ENCODE data around the gene RREB1.
A peak's percentile ranks its signal among the peaks of the same experiment; 100 is the strongest.
"Not testable (repeated sequence)": the region's sequence is repeated elsewhere in the genome, so short reads cannot be mapped to it uniquely, and the experiment has no call there.

Gene RREB1

DNA sequence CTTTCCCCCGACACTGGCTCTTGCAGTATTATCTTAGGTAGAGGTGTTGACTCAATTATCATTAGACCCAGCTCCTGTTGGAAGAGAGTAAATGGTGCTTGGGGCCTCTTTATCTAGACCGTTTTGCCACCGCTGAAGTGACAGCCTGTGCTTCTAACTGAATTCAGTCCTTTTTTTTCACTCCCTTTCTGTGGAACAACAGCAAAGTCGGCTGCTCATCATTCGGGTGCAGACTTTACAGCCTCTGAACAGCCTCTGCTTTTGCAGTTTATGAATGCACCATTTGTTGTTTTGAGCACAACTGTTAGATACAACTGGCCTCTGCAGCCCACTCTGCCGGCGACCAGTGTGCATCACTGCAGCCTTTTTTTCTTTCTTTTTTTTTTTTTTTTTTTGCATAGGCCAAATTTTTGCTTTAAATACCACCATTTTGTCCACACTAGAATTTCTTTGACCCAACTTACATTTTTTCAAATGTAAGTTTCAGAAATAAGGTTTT is 35.8 kb downstream of the RREB1 start:
- ATAC-seq, result no peak

GRCh38 chr6:7144872-7145584 is 37.3 kb downstream of the RREB1 start:
- DNase-seq (no peak), ATAC-seq (no peak)

More for the DNA sequence above, 35.8 kb downstream of the RREB1 start:
- DNase-seq, result no peak

DNA sequence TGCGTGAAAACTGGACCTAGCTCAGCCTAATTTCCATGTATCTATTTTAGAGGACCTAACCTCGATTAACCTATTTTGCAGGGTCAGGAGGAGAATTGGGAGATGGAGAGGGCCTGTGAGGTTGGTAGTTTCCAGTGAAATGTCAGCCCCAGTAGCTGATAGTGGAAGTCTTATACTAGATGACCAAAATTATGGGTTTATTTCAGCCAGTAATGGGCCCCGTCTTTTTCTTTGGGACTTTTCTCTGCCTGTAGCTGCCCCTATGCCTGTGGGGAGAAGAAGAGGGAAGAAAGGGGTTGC is 37.8 kb downstream of the RREB1 start:
- ATAC-seq (no peak), DNase-seq (no peak)

GRCh38 chr6:7145885-7146828 is 38.4 kb downstream of the RREB1 start:
- ATAC-seq (peak; percentile 20), DNase-seq (peak; percentile 31)

- DNase-seq, result no peak
- ATAC-seq, result no peak
Measured at GRCh38 chr6:7147051-7147671, 39.4 kb downstream of the RREB1 start.

- DNase-seq (peak; percentile 25), ATAC-seq (peak; percentile 84)
Measured at GRCh38 chr6:7148100-7148822, 40.5 kb downstream of the RREB1 start.

- ATAC-seq, result no peak
- DNase-seq, result no peak
Measured at GRCh38 chr6:7150381-7151064, 42.8 kb downstream of the RREB1 start.

GRCh38 chr6:7151381-7151780 is 43.6 kb downstream of the RREB1 start:
- no peak for DNase-seq
- ATAC-seq, result no peak

GRCh38 chr6:7152462-7152861 is 44.7 kb downstream of the RREB1 start:
- DNase-seq (no peak), ATAC-seq (no peak)

GRCh38 chr6:7153789-7154188 is 46.0 kb downstream of the RREB1 start:
- peak; percentile 25 for ATAC-seq
- no peak for DNase-seq

DNA sequence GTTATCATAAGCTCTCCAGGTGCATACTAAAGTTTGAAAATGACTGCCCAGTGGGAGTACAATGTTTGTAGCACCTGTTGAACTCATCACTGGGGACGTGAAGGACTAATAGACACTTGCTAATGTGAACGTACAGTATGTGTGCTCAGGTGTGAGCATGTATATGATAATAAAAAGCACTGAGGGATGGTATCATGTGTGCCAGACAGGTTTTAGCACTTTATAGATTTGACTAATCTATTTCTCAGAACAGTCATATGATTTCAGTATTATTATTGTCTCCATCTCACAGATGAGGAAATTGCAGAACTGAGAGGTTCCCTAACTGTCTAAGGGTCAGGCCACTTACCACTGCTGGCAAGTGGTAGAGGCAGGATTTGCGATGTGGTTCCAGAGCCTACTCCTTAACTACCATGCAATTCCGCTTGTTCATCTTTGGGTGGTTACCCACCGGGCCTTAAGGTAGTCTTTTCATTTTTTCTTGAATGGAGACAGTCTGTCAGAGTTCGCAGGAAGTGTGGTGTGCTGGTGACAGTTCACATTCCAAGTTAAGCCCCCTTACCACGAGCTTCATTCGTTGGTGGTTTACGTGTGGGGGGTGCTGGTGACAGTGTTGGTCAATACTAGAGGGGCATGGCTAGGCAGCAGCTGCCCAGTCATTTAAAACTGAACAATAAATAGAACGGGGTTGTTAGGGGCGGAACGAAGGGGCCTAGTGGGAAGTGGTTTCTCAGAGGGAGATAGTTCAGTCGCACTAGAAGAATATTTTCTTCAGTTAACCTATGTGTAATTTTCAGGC is 46.8 kb downstream of the RREB1 start:
- ATAC-seq (peak; percentile 72), DNase-seq (peak; percentile 46)

- no peak for DNase-seq
- no peak for ATAC-seq
Measured at GRCh38 chr6:7155871-7156579, 48.3 kb downstream of the RREB1 start.

DNA sequence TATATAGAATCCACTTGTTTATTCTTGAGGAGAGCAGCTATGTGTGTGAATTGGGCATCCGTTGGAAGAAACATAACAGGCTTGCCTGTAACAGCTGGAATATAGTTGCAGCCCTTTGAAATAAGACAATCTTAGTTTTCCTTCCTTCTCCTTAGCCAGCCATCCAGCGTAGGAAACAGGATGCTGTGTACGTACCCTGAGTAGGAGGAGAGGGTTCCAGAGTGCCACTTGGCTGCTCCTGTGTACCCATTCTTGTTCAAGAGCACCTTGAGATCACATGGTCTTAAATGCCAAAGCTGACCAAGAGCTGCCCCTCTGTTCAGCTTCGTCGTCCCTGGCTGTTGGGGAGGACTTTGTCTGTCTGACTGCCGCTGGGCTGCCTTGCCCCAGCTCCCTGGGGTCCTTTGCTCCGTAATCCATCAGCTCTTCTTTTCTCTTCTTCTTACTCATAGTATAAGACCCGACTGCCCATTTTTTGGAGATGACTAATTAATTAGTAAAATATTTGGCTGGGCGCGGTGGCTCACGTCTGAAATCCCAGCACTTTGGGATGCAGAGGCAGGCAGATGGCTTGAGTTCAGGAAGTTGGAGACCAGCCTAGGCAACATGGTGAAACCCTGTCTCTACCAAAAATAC is 49.0 kb downstream of the RREB1 start:
- DNase-seq (no peak), ATAC-seq (no peak)

DNA sequence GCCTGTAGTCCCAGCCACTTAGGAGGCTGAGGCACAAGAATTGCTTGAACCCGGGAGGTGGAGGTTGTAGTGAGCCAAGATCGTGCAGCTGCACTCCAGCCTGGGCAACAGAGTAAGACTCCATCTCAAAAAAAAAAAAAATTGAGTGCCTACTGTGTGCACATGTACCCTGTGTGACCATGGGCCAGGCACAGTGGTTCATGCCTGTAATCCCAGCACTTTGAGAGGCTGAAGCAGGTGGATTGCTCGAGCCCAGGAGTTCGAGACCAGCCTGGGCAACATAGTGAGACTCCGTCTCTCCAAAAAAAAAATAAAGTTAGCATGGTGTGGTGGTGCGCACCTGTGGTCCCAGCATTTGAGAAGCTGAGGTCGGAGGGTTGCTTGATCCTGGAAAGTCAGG is 49.5 kb downstream of the RREB1 start:
- ATAC-seq, result not testable (repeated sequence)

DNA sequence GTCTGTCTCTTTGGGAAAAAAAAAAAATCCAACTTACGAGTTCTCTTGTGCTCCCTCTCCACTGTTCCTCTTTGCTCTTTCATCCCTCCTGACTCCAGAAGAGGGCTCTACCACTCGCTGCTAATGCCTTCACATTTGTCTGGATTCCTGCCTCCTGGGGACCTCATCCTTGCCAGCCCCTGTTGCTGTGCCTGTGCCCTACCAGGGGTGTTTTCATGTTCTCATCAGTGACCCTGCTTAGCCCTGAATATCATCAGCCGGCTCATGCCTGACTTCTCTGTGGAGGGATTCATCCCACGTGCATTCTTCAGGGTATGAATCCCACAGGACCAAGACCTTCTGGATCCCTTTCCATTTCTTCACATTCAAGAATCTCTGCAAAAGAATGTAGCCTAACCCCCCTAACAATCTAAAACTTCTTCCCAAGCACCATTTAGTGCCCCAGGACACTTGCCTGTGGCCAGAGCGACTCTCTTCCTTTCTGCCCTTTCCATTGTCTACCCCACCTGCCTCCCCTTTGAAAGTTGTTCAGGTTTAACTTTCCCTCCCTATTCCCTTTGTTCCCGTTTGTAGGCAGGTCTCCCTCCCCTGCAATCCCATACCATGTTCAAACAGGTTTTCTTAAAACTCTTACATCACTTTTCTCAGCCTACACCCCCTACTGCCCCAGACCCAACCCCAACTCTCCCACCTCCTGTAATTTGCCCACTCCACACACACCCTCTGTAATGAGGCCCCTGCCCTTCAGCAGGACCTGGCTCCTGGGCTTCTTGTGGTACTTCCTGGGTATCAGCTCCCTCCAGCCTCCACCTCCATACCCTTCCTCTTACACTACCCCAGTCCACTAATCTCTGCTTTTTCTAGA is 50.2 kb downstream of the RREB1 start:
- ATAC-seq (no peak), DNase-seq (no peak)

More for the DNA sequence above, 49.5 kb downstream of the RREB1 start:
- DNase-seq, result not testable (repeated sequence)

DNA sequence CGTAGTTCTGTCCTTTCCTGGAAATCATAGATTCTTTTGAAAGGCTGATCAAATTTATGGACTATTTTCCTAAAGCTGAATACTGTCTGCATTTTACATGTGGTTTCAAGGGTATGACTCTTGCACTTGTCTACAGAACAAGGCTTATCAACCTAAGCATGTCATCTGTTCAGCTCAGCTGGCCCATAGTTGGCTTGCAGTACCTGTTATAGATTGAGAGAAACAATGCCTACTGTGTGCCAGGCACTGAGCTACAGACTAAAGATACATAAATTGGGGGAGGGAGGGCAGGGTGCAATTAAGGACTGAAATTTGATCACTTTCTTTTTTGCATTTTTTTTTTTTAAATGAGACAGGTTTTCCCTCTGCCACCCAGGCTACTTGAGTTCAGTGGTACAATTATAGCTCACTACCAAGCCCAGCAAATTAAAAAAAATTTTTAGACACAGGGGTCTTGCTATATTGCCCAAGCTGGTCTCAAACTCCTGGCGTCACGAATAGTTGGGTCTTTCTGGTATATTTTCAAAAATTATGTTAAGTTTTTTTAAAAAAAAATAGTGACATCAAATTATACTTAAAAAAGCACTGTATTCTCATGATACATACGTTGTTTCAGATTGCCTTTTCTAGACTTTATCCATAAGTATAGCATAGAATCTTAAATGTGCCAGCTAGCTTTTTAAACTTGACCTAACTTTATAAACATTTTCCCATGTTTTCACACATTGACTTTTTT is 52.2 kb downstream of the RREB1 start:
- ATAC-seq (no peak), DNase-seq (no peak)

DNA sequence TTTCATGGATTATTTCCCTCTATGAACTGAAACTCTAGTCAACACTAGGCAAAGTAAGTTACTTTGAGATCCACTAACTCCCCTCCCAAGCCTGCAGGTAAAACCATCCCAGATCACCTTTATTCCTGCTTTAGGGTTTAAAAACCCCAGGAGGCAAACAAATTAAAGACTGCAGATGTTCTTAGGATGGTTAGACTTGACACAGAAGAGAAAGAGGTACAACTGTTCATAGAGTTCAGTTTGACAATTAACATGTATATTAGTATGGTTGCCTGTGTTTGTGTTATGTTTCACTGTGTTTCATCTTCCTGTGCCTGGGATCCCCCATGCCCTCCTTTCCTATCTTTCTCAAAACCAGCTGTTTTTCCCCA is 53.5 kb downstream of the RREB1 start:
- no peak for DNase-seq
- ATAC-seq, result no peak

- ATAC-seq (no peak), DNase-seq (no peak)
Measured at GRCh38 chr6:7161845-7162244, 54.1 kb downstream of the RREB1 start.

Measured in stimulated activated naive CD8-positive, alpha-beta T cell treated with anti-CD3 and anti-CD28 coated beads, Interleukin-15, Interleukin-2, amounts not matched to agents 100 U/mL and 50 U/mL, for 24 hours (primary cell).